GM19099 (cell line): ENCODE data around the gene NRCAM.

Experiments
- POLR2A ChIP-seq: IDR thresholded peaks from 3 replicates; pipeline ENCODE4 v1.6.1; 2011; ENCODE audit warnings: low read depth; ENCODE audit not compliant: insufficient read length; ENCODE audit errors: extremely low read depth

The NRCAM gene

GRCh38 chr7:108455998-108456677 lies at the start of gene NRCAM:
NRCAM (minus strand) TSS chr7:108456436; CDS start chr7:108240064, 216,372 bp downstream.
- TF ChIP-seq POLR2A = no peak

- no peak for TF ChIP-seq POLR2A
These were observed 47.1 kb upstream of the NRCAM start for GRCh38 chr7:108503112-108504026.

GRCh38 chr7:108499566-108499965 lies 43.3 kb upstream of the NRCAM start:
- no peak for TF ChIP-seq POLR2A

- no peak for TF ChIP-seq POLR2A
These were observed 42.2 kb upstream of the NRCAM start for GRCh38 chr7:108498481-108498880.

GRCh38 chr7:108497082-108497725 lies 41.0 kb upstream of the NRCAM start:
- TF ChIP-seq POLR2A = no peak

- TF ChIP-seq POLR2A = no peak
These were observed 36.5 kb upstream of the NRCAM start for GRCh38 chr7:108492742-108493141.

GRCh38 chr7:108488768-108489538 lies 32.7 kb upstream of the NRCAM start:
- TF ChIP-seq POLR2A = no peak

- no peak for TF ChIP-seq POLR2A
These were observed 31.4 kb upstream of the NRCAM start for GRCh38 chr7:108487646-108488045.

GRCh38 chr7:108486291-108486966 lies 30.2 kb upstream of the NRCAM start:
- TF ChIP-seq POLR2A = no peak

- TF ChIP-seq POLR2A = no peak
These were observed 27.9 kb upstream of the NRCAM start for GRCh38 chr7:108484137-108484536.

GRCh38 chr7:108480311-108480710 lies 24.1 kb upstream of the NRCAM start:
- no peak for TF ChIP-seq POLR2A

GRCh38 chr7:108479751-108480150 lies 23.5 kb upstream of the NRCAM start:
- TF ChIP-seq POLR2A = no peak

- no peak for TF ChIP-seq POLR2A
These were observed 22.9 kb upstream of the NRCAM start for GRCh38 chr7:108479118-108479517.

- no peak for TF ChIP-seq POLR2A
These were observed 12.0 kb upstream of the NRCAM start for GRCh38 chr7:108468246-108468645.
